H1 (cell line): Measurements from ENCODE around the gene RPL32. TPM values are rescaled to one million over a fixed set of nuclear protein-coding genes. Genes with fewer than 3 reads are reported as not detected.

Experiments
- CHD2 ChIP-seq: IDR thresholded peaks from 2 replicates; pipeline ENCODE4 v1.6.1; 2012; ENCODE audit warnings: low read length, improper control_type of control experiment
- CREB1 ChIP-seq: IDR thresholded peaks from 2 replicates; pipeline ENCODE4 v1.6.1; 2012; ENCODE audit warnings: inconsistent platforms
- SIX5 ChIP-seq: IDR thresholded peaks from 2 replicates; pipeline ENCODE4 v1.6.1; 2011; ENCODE audit warnings: mild to moderate bottlenecking, low read depth, low read length
- polyA plus RNA-seq, 7 experiments: library from polyadenylated mRNA; depleted of rRNA in 3 of 7; stranded (reverse) in 5 of 7; unstranded in 2 of 7; fragments of >200 nt in 5 of 7; fragments of 200-250 nt in 2 of 7; gene quantifications; 1 replicate in 5 of 7; 2 replicates in 1 of 7; 4 replicates in 1 of 7; pipeline versions ENCODE4 v1.2.1 to v1.2.3, GENCODE V29; 2011 to 2013; ENCODE audit warnings: missing spikeins in 2 of 7, mixed read lengths in 2 of 7
- total RNA-seq: library from RNA; stranded (reverse); fragmentation: NEBNext Ultra II Directional; extraction: Animal tissue kit (Norgen Biotek cat#: 25700); gene quantifications from 2 replicates; pipeline ENCODE4 v1.2.1, GENCODE V29; 2021

The RPL32 gene
- total and polyA plus RNA-seq, 2 of the 8 experiments (the other 6 are each of a cell fraction or from before 2014, with no cell fraction given) = 1,443 to 2,043 TPM

- no peak for TF ChIP-seq SIX5
- TF ChIP-seq CHD2 = no peak
- TF ChIP-seq CREB1 = no peak
Observed at GRCh38 chr3:12816521-12817342, 24.6 kb downstream of the RPL32 start (continued).
